ENCODE results near the gene PRKACG.

DNA sequence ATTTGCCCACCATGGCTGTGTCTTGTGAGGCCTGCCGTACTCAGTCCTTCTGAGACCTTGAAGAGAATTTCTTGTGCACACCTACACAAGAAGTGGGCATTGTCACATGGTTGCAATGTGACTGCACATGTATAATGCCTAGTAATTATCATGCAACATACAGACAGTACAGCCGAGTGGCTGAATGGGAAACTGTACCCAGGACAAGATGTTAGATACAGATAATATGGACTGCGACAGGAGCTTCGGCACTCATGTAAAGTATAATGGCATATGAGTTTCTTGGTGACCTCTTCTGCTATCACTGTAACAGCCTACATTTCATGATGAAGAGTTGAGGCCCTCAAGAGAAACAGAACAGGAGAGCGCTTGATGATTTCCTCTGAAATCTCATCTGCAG, 4.8 kb upstream of the PRKACG start:
- TF ChIP-seq, protein P1, sequence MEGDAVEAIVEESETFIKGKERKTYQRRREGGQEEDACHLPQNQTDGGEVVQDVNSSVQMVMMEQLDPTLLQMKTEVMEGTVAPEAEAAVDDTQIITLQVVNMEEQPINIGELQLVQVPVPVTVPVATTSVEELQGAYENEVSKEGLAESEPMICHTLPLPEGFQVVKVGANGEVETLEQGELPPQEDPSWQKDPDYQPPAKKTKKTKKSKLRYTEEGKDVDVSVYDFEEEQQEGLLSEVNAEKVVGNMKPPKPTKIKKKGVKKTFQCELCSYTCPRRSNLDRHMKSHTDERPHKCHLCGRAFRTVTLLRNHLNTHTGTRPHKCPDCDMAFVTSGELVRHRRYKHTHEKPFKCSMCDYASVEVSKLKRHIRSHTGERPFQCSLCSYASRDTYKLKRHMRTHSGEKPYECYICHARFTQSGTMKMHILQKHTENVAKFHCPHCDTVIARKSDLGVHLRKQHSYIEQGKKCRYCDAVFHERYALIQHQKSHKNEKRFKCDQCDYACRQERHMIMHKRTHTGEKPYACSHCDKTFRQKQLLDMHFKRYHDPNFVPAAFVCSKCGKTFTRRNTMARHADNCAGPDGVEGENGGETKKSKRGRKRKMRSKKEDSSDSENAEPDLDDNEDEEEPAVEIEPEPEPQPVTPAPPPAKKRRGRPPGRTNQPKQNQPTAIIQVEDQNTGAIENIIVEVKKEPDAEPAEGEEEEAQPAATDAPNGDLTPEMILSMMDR (conservative IDR thresholded peaks at IDR 0.05; ENCODE audit: low read length), result peak; percentile 53
- TF ChIP-seq EZH2phosphoT487 (IDR thresholded peaks at IDR 0.05; ENCODE audit: borderline replicate concordance), result no peak
